Mucosa of stomach (tissue), 1 donor: ENCODE results near the gene RMND1.
A peak's percentile ranks its signal among the peaks of the same experiment; 100 is the strongest.

Experiments used
- H3K27me3 ChIP-seq: one replicate; pipeline ENCODE4 v1.7.0; 2013; ENCODE audit warnings: mild to moderate bottlenecking, low read length; ENCODE audit not compliant: control insufficient read depth, insufficient read depth
- H3K36me3 ChIP-seq: one replicate; pipeline ENCODE4 v1.7.0; 2013; ENCODE audit warnings: low read length; ENCODE audit not compliant: control insufficient read depth, insufficient read depth
- H3K4me1 ChIP-seq: one replicate; pipeline ENCODE4 v1.7.0; 2013; ENCODE audit warnings: mild to moderate bottlenecking, low read length; ENCODE audit not compliant: control insufficient read depth, insufficient read depth
- H3K4me3 ChIP-seq: one replicate; pipeline ENCODE4 v1.7.0; 2013; ENCODE audit warnings: low read length
- H3K9ac ChIP-seq: one replicate; pipeline ENCODE4 v1.7.0; 2013; ENCODE audit warnings: mild to moderate bottlenecking, low read length, moderate library complexity
- H3K9me3 ChIP-seq: one replicate; pipeline ENCODE4 v1.7.0; 2013; ENCODE audit warnings: mild to moderate bottlenecking, low read length, moderate library complexity; ENCODE audit not compliant: control insufficient read depth
- donor health status: Pancreatic carcinoma.

Gene RMND1

GRCh38 chr6:151408858-151409257, 43.1 kb downstream of the RMND1 start:
- H3K27me3 ChIP-seq: no peaks in the 10 kb centered on the region
- no peak overlapping the region for H3K4me3 ChIP-seq
- H3K4me1 ChIP-seq: no peaks in the 10 kb centered on the region
- H3K9ac ChIP-seq: no peak overlapping the region
- no peaks in the 10 kb centered on the region for H3K9me3 ChIP-seq
- H3K36me3 ChIP-seq: peaks cover 5% of the 10 kb centered on the region

GRCh38 chr6:151403919-151404308, 48.0 kb downstream of the RMND1 start:
- Histone ChIP-seq H3K36me3 (no peaks in the 10 kb centered on the region), H3K9ac (no peak overlapping the region), H3K4me1 (peaks cover 14% of the 10 kb centered on the region), H3K9me3 (no peaks in the 10 kb centered on the region), H3K4me3 (no peak overlapping the region), H3K27me3 (no peaks in the 10 kb centered on the region)

- H3K9me3 ChIP-seq: no peaks in the 10 kb centered on the region
- no peak overlapping the region for H3K4me3 ChIP-seq
- H3K36me3 ChIP-seq: no peaks in the 10 kb centered on the region
- H3K9ac ChIP-seq: no peak overlapping the region
- no peaks in the 10 kb centered on the region for H3K27me3 ChIP-seq
- peaks cover 14% of the 10 kb centered on the region for H3K4me1 ChIP-seq
These were observed 49.7 kb downstream of the RMND1 start for GRCh38 chr6:151402228-151402627.

GRCh38 chr6:151400473-151400872, 51.5 kb downstream of the RMND1 start:
- no peaks in the 10 kb centered on the region for H3K9me3 ChIP-seq
- no peaks in the 10 kb centered on the region for H3K27me3 ChIP-seq
- no peak overlapping the region for H3K9ac ChIP-seq
- no peak overlapping the region for H3K4me3 ChIP-seq
- no peaks in the 10 kb centered on the region for H3K36me3 ChIP-seq
- H3K4me1 ChIP-seq: peaks cover 14% of the 10 kb centered on the region

GRCh38 chr6:151399679-151400078, 52.2 kb downstream of the RMND1 start:
- no peaks in the 10 kb centered on the region for H3K36me3 ChIP-seq
- H3K4me1 ChIP-seq: peaks cover 14% of the 10 kb centered on the region
- no peak overlapping the region for H3K4me3 ChIP-seq
- no peak overlapping the region for H3K9ac ChIP-seq
- no peaks in the 10 kb centered on the region for H3K9me3 ChIP-seq
- H3K27me3 ChIP-seq: no peaks in the 10 kb centered on the region

GRCh38 chr6:151393410-151393809, 58.5 kb downstream of the RMND1 start:
- H3K4me3 ChIP-seq: no peak overlapping the region
- no peaks in the 10 kb centered on the region for H3K9me3 ChIP-seq
- H3K27me3 ChIP-seq: no peaks in the 10 kb centered on the region
- H3K9ac ChIP-seq: no peak overlapping the region
- H3K36me3 ChIP-seq: no peaks in the 10 kb centered on the region
- peaks cover 32% of the 10 kb centered on the region for H3K4me1 ChIP-seq

- H3K4me1 ChIP-seq: peaks cover 32% of the 10 kb centered on the region
- H3K9me3 ChIP-seq: no peaks in the 10 kb centered on the region
- H3K9ac ChIP-seq: peak overlapping the region; percentile 3
- no peak overlapping the region for H3K4me3 ChIP-seq
- H3K36me3 ChIP-seq: no peaks in the 10 kb centered on the region
- H3K27me3 ChIP-seq: no peaks in the 10 kb centered on the region
These were observed 59.5 kb downstream of the RMND1 start for GRCh38 chr6:151392427-151392826.

- Histone ChIP-seq H3K36me3 (no peaks in the 10 kb centered on the region), H3K27me3 (no peaks in the 10 kb centered on the region), H3K4me1 (peaks cover 32% of the 10 kb centered on the region), H3K9ac (peak within 1 kb of the TSS; percentile 90), H3K9me3 (no peaks in the 10 kb centered on the region), H3K4me3 (peak within 1 kb of the TSS; percentile 26)
These were observed 60.2 kb downstream of the RMND1 start, which contains the start of gene ZBTB2 for GRCh38 chr6:151391471-151392413. ZBTB2 (minus strand) TSS chr6:151391559; CDS start chr6:151373637, 17,922 bp downstream.

GRCh38 chr6:151390851-151391470, 61.0 kb downstream of the RMND1 start:
- Histone ChIP-seq H3K36me3 (no peaks in the 10 kb centered on the region), H3K27me3 (no peaks in the 10 kb centered on the region), H3K9ac (peak overlapping the region; percentile 90), H3K4me1 (peaks cover 32% of the 10 kb centered on the region), H3K4me3 (peak overlapping the region; percentile 25), H3K9me3 (no peaks in the 10 kb centered on the region)

GRCh38 chr6:151390276-151390850, 61.6 kb downstream of the RMND1 start:
- peak overlapping the region; percentile 90 for H3K9ac ChIP-seq
- H3K9me3 ChIP-seq: no peaks in the 10 kb centered on the region
- H3K36me3 ChIP-seq: no peaks in the 10 kb centered on the region
- peaks cover 32% of the 10 kb centered on the region for H3K4me1 ChIP-seq
- no peak overlapping the region for H3K4me3 ChIP-seq
- no peaks in the 10 kb centered on the region for H3K27me3 ChIP-seq

- H3K4me1 ChIP-seq: peaks cover 32% of the 10 kb centered on the region
- no peaks in the 10 kb centered on the region for H3K27me3 ChIP-seq
- H3K9me3 ChIP-seq: no peaks in the 10 kb centered on the region
- peak overlapping the region; percentile 96 for H3K9ac ChIP-seq
- H3K4me3 ChIP-seq: peak overlapping the region; percentile 89
- H3K36me3 ChIP-seq: no peaks in the 10 kb centered on the region
These were observed 62.2 kb downstream of the RMND1 start for GRCh38 chr6:151389618-151390275.
